GM10847 (cell line): ENCODE results near the gene SWSAP1.
A peak's percentile ranks its signal among the peaks of the same experiment; 100 is the strongest.

ENCODE experiments used
- POLR2A ChIP-seq: IDR thresholded peaks from 2 replicates; pipeline ENCODE4 v1.6.1; 2011; ENCODE audit not compliant: insufficient read length; ENCODE audit errors: extremely low read depth

The SWSAP1 gene

GRCh38 chr19:11346104-11346940 is 28.1 kb upstream of the SWSAP1 start, which contains the start of the genes CCDC159 and TMEM205:
TSS of gene CCDC159 (plus strand) at chr19:11346519. CDS start at chr19:11346607, 88 bp downstream.
TSS of gene TMEM205 (minus strand) at chr19:11346268. CDS start at chr19:11345619, 649 bp downstream.
- TF ChIP-seq POLR2A, result peak; percentile 43

GRCh38 chr19:11347546-11348039 is 26.9 kb upstream of the SWSAP1 start:
- no peak for TF ChIP-seq POLR2A

GRCh38 chr19:11349171-11349570 is 25.3 kb upstream of the SWSAP1 start:
- no peak for TF ChIP-seq POLR2A

- peak; percentile 13 for TF ChIP-seq POLR2A
Measured at GRCh38 chr19:11355160-11356073, 19.0 kb upstream of the SWSAP1 start, which contains the start of gene PLPPR2. TSS of gene PLPPR2 (plus strand) at chr19:11355432. CDS start at chr19:11357674, 2,242 bp downstream.

- no peak for TF ChIP-seq POLR2A
Measured at GRCh38 chr19:11356074-11356397, 18.4 kb upstream of the SWSAP1 start.

GRCh38 chr19:11356676-11357550 is 17.6 kb upstream of the SWSAP1 start:
- TF ChIP-seq POLR2A, result no peak

GRCh38 chr19:11359421-11359820 is 15.0 kb upstream of the SWSAP1 start:
- no peak for TF ChIP-seq POLR2A

- TF ChIP-seq POLR2A, result no peak
Measured at GRCh38 chr19:11361037-11361770, 13.3 kb upstream of the SWSAP1 start.

GRCh38 chr19:11361771-11362731 is 12.4 kb upstream of the SWSAP1 start:
- TF ChIP-seq POLR2A, result no peak

GRCh38 chr19:11363881-11364280 is 10.6 kb upstream of the SWSAP1 start:
- TF ChIP-seq POLR2A, result no peak

- no peak for TF ChIP-seq POLR2A
Measured at GRCh38 chr19:11364296-11364904, 10.1 kb upstream of the SWSAP1 start.

GRCh38 chr19:11364935-11365334 is 9.5 kb upstream of the SWSAP1 start:
- TF ChIP-seq POLR2A, result no peak
